Iris pigment epithelial cell (primary cell): ENCODE results near the gene MALT1.
"Not testable (repeated sequence)": the region's sequence is repeated elsewhere in the genome, so short reads cannot be mapped to it uniquely, and the experiment has no call there.

Experiments used
- DNase-seq: peaks from one replicate; pipeline ENCODE4 v3.0.0-alpha.2; 2011; ENCODE audit warnings: low read depth

MALT1 gene

GRCh38 chr18:58772161-58772560 is 100.9 kb downstream of the MALT1 start:
- DNase-seq = no peak

DNA sequence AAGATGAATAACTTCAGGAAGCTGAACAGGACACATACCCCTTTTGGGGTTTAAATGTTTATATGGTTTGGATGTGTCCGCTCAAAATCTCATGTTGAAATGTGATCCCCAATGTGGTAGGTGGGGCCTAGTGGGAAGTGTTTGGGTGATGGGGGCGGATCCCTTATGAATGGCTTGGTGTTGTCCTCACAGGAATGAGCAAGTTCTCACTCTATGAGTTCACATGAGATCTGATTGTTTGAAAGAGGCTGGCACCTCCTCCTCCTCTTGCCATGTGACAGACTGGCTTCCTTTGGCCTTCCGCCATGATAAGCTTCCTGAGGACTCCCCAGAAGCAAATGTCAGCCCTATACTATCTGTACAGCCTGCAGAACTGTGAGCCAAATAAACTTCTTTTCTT is 104.8 kb downstream of the MALT1 start:
- peak; percentile 61 for DNase-seq

GRCh38 chr18:58776541-58776940 is 105.3 kb downstream of the MALT1 start:
- DNase-seq = not testable (repeated sequence)

GRCh38 chr18:58777471-58777870 is 106.2 kb downstream of the MALT1 start:
- no peak for DNase-seq

- peak; percentile 32 for DNase-seq
Observed at GRCh38 chr18:58779529-58779928, 108.3 kb downstream of the MALT1 start.

DNA sequence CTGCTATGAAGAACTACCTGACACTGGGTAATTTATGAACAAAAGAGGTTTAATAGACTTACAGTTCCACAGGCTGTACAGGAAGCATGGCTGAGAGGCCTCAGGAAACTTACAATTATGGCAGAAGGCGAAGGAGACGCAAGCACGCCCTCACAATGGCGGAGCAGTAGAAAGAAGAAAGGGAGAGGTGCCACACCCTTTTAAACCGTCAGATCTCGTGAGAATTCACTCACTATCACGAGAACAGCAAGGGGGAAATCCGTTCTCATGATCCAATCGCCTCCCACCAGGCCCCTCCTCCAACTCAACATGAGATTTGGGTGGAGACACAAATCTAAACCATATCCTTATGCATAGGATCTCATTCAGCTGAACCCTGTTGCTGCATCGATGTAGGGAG is 108.8 kb downstream of the MALT1 start:
- no peak for DNase-seq

DNA sequence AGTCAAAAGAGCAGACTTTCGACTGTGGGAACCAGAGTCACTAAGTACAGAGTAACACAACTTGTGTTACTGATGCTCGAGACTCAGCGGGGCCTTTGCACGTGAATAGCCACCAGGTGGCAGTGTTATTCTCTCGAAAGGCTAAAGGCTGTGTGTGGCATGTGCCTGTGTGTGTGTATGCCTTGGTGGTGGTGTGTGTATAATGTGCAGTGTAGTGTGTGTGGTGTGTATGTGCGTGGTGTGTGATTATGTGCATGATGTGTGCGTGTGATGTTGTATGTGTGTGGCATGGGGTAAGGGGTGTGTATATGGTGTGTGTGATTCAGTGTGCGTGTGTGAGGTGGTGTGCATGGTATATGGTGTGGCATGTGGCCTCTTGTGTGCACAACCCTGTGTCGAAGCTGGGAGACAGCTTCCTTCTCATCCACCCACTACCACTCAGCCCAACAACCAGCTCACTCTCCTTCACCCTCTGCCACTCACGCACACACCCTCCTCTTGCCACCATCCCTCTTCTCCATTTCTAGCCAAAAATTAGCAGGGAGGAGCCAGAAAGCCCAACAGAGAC is 110.4 kb downstream of the MALT1 start:
- DNase-seq = peak; percentile 80

- no peak for DNase-seq
Observed at GRCh38 chr18:58784601-58785137, 113.4 kb downstream of the MALT1 start.

GRCh38 chr18:58785171-58785805 is 114.0 kb downstream of the MALT1 start:
- peak; percentile 73 for DNase-seq

DNA sequence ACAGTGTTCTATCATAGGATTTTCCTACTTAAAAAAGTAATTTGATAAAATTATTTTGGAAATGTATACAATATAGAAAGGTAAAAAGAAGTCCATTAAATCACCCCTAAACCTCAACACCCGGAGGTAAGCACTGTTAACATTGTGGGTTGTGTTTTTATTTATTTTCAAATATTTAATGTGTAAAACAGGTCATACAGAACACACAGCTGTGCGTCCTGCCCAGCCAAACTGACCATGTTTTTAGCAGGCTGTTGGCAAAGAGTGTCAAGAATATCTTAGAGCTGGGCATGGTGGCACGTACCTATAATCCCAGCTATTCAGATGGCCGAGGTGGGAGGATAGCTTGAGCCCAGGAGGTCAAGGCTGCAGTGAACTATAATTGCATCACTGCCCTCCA is 114.6 kb downstream of the MALT1 start:
- no peak for DNase-seq

- DNase-seq = no peak
Observed at GRCh38 chr18:58787536-58788149, 116.4 kb downstream of the MALT1 start.

DNA sequence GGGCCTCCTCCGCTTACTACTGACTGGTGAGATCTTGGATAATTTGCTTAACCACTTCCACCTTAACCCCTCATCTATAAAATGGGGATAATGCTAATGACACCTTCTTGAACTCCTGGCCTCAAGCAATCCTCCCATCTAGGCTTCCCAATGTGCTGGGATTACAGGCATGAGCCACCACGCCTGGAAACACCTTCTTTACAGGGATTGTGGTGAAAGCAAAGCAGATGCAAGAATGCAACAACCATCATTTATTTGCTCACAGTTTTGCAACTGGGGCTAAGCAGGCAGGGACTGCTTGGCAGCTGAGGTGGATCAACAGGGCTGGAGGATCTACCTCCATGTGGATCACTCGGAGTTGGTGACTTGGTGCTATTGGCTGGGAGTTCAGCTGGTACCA is 117.2 kb downstream of the MALT1 start:
- peak; percentile 33 for DNase-seq

DNA sequence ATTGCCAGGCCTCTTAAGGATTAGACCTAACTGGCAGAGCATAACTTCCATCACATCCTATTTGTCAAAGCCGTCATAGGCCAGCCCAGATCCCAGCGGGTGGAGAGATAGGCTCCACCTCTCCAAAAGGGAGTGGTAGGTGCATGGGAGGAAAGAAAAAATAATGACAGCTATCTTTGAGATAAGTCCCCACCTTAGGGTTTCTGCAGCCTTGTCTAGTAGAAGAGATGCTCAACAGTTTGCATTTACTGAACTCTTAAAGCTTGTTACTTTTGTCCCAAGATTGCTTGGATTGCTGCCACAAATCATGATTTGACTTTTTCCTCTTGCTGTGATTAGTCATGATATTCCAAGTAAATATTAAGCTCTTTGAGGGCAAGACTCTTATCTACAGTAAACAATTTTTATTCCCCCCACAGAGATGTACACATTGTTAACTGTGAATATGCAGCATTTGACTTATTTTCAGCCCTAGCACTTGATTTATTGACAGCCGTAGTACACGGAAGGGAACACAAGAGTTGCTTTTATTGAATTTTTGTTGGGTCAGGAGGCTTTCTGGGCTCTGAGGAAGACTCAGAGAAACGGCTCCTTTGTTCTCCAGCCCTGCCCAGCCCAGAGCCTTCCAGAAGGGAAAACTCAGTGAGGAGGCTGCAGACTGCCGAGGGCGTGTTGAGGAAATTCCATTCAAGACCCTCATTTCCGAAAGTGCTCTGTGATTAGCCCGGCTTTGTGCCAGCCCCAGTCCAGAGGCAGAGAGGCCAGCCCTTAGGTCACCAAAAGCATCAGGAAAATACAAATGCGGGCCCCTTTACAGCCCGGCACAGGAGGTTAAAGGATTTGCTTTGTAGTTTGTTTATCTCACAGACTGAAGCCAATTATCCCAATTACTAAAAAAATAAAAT is 118.0 kb downstream of the MALT1 start:
- DNase-seq = peak; percentile 83

GRCh38 chr18:58789876-58790240 is 118.6 kb downstream of the MALT1 start:
- DNase-seq = peak; percentile 34

DNA sequence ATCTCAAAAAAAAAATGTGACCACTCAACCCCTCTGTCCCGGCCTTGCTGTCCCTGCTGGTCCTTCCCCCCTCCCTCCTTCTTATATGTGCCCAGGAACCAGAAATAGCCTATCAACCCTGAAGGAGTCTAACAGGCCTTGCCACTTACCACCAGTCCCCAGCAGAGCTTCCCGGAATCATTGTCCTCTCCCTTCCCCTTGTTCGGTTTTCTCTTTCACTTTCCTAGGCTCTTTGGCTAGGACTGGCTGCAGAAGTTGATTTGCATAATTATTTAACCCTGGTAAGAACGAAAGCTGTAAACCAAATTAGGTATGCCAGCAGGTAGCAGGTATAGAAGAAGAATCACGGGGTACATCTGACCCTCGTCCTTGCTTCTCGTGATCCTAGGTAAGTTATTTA is 120.8 kb downstream of the MALT1 start:
- no peak for DNase-seq

DNA sequence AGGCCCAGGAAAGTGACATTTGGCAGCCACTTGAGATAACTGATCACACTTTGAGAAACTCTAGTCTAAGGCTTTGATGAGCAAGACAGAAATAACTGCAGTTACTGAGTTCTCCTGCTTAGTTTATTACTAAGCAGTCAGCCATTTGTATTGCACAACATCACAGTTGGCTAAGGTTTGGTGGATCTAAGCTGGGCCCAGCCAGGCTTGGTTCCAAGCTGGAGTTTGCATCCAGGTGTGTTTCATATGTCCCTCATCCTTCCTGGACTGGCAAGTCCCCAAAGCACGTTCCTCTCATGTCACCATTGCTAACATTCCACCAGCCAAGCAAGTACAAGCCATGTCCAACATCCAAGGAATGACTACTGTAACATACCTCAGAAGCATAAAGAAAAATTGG is 122.1 kb downstream of the MALT1 start:
- peak; percentile 91 for DNase-seq

GRCh38 chr18:58796220-58796619 is 125.0 kb downstream of the MALT1 start:
- DNase-seq = peak; percentile 28

GRCh38 chr18:58800582-58800981 is 129.3 kb downstream of the MALT1 start:
- DNase-seq = no peak

GRCh38 chr18:58802959-58803358 is 131.7 kb downstream of the MALT1 start:
- DNase-seq = no peak

DNA sequence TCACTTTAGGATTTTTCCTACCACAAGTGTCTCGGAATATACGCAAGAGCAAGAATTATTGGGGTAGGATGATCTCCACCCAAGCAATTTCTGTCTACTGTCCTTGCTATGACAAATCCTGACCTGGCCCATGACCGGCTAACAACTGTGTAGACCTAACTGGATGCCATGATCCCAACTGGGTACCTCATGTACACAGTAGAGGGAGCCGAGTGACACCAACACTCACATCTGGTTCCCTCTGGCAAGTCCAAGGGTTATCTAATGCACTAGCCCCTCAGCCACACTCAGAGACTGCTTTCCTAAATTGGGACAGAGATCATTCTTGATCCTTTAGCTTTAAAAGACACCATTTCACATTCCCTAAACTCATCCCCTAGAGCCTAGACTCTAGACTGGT is 132.7 kb downstream of the MALT1 start:
- DNase-seq = no peak
